ENCODE results near the gene RPL18A. TPM values are rescaled to one million over a fixed set of nuclear protein-coding genes. Genes with fewer than 3 reads are reported as not detected.

Gene RPL18A
- total and polyA plus RNA-seq, 10 of the 15 experiments (the other 5 are each of a cell fraction or from before 2014, with no cell fraction given), result 1,181 to 3,774 (median 2,300) TPM

DNA sequence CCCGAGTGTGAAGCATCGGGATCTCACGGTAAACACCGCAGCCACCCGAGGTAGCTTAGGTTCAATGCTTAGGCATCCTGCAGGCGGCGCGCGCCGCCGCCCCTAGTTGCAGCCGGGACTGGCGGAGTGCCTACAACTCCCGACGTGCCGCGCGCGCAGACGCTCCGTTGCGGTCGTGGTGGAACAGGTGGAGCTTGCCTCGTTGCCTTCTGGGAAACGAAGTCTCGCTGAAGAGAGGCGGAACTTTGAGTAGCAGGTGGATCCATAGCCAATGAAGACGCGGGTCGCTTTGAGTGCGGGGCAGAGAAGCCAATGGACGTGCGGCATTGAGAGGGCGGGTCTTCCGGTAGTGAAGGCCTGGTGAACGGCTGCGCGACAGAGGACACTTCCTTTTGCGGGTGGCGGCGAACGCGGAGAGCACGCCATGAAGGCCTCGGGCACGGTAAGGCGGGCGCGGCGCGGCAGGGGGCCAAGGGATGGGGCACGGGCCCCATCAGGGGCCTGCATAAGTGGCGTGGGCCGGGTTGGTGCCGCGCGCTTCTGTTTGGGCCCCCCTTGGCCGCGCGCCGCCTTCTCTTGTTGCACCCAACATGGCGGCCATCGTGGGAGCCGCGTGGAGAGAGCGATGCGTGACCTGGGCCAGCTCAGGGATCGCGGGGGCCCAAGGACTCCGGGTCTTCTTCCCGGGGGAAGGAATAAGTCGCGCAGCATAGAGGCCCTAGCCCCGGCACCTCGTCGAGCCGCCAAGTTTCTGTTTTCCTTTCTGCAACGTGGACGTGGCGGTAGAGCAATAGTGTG, at the start of gene RPL18A (continued):
- TF ChIP-seq, protein P1, sequence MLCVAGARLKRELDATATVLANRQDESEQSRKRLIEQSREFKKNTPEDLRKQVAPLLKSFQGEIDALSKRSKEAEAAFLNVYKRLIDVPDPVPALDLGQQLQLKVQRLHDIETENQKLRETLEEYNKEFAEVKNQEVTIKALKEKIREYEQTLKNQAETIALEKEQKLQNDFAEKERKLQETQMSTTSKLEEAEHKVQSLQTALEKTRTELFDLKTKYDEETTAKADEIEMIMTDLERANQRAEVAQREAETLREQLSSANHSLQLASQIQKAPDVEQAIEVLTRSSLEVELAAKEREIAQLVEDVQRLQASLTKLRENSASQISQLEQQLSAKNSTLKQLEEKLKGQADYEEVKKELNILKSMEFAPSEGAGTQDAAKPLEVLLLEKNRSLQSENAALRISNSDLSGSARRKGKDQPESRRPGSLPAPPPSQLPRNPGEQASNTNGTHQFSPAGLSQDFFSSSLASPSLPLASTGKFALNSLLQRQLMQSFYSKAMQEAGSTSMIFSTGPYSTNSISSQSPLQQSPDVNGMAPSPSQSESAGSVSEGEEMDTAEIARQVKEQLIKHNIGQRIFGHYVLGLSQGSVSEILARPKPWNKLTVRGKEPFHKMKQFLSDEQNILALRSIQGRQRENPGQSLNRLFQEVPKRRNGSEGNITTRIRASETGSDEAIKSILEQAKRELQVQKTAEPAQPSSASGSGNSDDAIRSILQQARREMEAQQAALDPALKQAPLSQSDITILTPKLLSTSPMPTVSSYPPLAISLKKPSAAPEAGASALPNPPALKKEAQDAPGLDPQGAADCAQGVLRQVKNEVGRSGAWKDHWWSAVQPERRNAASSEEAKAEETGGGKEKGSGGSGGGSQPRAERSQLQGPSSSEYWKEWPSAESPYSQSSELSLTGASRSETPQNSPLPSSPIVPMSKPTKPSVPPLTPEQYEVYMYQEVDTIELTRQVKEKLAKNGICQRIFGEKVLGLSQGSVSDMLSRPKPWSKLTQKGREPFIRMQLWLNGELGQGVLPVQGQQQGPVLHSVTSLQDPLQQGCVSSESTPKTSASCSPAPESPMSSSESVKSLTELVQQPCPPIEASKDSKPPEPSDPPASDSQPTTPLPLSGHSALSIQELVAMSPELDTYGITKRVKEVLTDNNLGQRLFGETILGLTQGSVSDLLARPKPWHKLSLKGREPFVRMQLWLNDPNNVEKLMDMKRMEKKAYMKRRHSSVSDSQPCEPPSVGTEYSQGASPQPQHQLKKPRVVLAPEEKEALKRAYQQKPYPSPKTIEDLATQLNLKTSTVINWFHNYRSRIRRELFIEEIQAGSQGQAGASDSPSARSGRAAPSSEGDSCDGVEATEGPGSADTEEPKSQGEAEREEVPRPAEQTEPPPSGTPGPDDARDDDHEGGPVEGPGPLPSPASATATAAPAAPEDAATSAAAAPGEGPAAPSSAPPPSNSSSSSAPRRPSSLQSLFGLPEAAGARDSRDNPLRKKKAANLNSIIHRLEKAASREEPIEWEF (IDR thresholded peaks at IDR 0.05; ENCODE audit: insufficient replicate concordance, low read depth, low read length), result no peak
- peak; percentile 84 for TF ChIP-seq RELA (IDR thresholded peaks at IDR 0.05; ENCODE audit: borderline replicate concordance, partially characterized antibody)
- TF ChIP-seq HCFC1 (IDR thresholded peaks at IDR 0.05; ENCODE audit: low read length), result peak; percentile 97
- TF ChIP-seq MXI1 (IDR thresholded peaks at IDR 0.05; ENCODE audit: low read depth, low read length), result peak; percentile 77
- no peak; the same call in 1 of the 2 replicates for TF ChIP-seq NFYA (IDR thresholded peaks at IDR 0.05; ENCODE audit: borderline replicate concordance, low read depth, low read length)
- TF ChIP-seq, protein P2, sequence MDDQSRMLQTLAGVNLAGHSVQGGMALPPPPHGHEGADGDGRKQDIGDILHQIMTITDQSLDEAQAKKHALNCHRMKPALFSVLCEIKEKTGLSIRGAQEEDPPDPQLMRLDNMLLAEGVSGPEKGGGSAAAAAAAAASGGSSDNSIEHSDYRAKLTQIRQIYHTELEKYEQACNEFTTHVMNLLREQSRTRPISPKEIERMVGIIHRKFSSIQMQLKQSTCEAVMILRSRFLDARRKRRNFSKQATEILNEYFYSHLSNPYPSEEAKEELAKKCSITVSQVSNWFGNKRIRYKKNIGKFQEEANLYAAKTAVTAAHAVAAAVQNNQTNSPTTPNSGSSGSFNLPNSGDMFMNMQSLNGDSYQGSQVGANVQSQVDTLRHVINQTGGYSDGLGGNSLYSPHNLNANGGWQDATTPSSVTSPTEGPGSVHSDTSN (IDR thresholded peaks at IDR 0.05; ENCODE audit: insufficient replicate concordance, low read depth, low read length), result peak; percentile 99
- TF ChIP-seq CHD1 (IDR thresholded peaks at IDR 0.05; ENCODE audit: low read depth, low read length), result peak; percentile 69; the same call in 1 of the 2 replicates
- TF ChIP-seq NFYB (IDR thresholded peaks at IDR 0.05; ENCODE audit: insufficient read depth, low read depth, low read length), result peak; percentile 91
- TF ChIP-seq, protein P3, sequence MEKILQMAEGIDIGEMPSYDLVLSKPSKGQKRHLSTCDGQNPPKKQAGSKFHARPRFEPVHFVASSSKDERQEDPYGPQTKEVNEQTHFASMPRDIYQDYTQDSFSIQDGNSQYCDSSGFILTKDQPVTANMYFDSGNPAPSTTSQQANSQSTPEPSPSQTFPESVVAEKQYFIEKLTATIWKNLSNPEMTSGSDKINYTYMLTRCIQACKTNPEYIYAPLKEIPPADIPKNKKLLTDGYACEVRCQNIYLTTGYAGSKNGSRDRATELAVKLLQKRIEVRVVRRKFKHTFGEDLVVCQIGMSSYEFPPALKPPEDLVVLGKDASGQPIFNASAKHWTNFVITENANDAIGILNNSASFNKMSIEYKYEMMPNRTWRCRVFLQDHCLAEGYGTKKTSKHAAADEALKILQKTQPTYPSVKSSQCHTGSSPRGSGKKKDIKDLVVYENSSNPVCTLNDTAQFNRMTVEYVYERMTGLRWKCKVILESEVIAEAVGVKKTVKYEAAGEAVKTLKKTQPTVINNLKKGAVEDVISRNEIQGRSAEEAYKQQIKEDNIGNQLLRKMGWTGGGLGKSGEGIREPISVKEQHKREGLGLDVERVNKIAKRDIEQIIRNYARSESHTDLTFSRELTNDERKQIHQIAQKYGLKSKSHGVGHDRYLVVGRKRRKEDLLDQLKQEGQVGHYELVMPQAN (conservative IDR thresholded peaks at IDR 0.05), result peak; percentile 95
- TF ChIP-seq STAT1 (conservative IDR thresholded peaks at IDR 0.05), result peak; percentile 71; the same call in 1 of the 2 replicates
- peak; percentile 92 for TF ChIP-seq CREB1 (IDR thresholded peaks at IDR 0.05; ENCODE audit: low read depth)
- peak; percentile 18; the same call in 1 of the 2 replicates for TF ChIP-seq SPI1 (IDR thresholded peaks at IDR 0.05; ENCODE audit: borderline replicate concordance, insufficient read depth, low read depth, low read length)
- TF ChIP-seq POLR2AphosphoS2 (IDR thresholded peaks at IDR 0.05; ENCODE audit: low read depth, low read length), result peak; percentile 92
- peak; percentile 92 for TF ChIP-seq RUNX3 (IDR thresholded peaks at IDR 0.05; ENCODE audit: low read length)
- peak; percentile 99 for TF ChIP-seq TAF1 (IDR thresholded peaks at IDR 0.05; ENCODE audit: borderline replicate concordance, low read depth, low read length)
- peak; percentile 99 for TF ChIP-seq POLR2AphosphoS5 (IDR thresholded peaks at IDR 0.05; ENCODE audit: low read length)
- TF ChIP-seq, protein P4, sequence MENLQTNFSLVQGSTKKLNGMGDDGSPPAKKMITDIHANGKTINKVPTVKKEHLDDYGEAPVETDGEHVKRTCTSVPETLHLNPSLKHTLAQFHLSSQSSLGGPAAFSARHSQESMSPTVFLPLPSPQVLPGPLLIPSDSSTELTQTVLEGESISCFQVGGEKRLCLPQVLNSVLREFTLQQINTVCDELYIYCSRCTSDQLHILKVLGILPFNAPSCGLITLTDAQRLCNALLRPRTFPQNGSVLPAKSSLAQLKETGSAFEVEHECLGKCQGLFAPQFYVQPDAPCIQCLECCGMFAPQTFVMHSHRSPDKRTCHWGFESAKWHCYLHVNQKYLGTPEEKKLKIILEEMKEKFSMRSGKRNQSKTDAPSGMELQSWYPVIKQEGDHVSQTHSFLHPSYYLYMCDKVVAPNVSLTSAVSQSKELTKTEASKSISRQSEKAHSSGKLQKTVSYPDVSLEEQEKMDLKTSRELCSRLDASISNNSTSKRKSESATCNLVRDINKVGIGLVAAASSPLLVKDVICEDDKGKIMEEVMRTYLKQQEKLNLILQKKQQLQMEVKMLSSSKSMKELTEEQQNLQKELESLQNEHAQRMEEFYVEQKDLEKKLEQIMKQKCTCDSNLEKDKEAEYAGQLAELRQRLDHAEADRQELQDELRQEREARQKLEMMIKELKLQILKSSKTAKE (IDR thresholded peaks at IDR 0.05; ENCODE audit: low read depth, poor library complexity, severe bottlenecking), result no peak
- peak; percentile 92 for TF ChIP-seq CREM (IDR thresholded peaks at IDR 0.05; ENCODE audit: low read depth)
- TF ChIP-seq HDAC2 (IDR thresholded peaks at IDR 0.05), result no peak
